SK-N-SH (cell line): ENCODE measurements around the gene TMED1. TPM values are rescaled to one million over a fixed set of nuclear protein-coding genes. Genes with fewer than 3 reads are reported as not detected.

ENCODE experiments used
- CTCF ChIA-PET: fragments of 300-600, 350-600 bp; formaldehyde crosslinking; extraction: SDS; loops from one replicate; lab custom pipeline; 2021; lab: Yijun Ruan, JAX
- POLR2A ChIA-PET: fragments of 350-600 bp; sonication (Branson Sonifier 250); formaldehyde crosslinking; extraction: SDS; loops from one replicate; lab custom pipeline; 2020; ENCODE audit warnings: antibody characterized with exemption, inconsistent platforms; lab: Yijun Ruan, JAX
- DNase-seq: peaks from one replicate; pipeline ENCODE4 v3.0.0; 2012
- H2AFZ ChIP-seq: fragments of 200-600 bp; sonication (generic); 2 replicates; pipeline ENCODE4 v1.8.1; 2016; ENCODE audit warnings: antibody characterized with exemption, mild to moderate bottlenecking, low read depth
- H3F3A ChIP-seq: fragments of 200-600 bp; sonication (generic); replicated peaks from 2 replicates; pipeline ENCODE3; 2016; ENCODE audit warnings: antibody characterized with exemption, mild to moderate bottlenecking; ENCODE audit not compliant: insufficient read depth
- H3K27ac ChIP-seq, 2 experiments: fragments of 200-500 bp in 1 of 2; fragments of 200-600 bp in 1 of 2; sonication (Bioruptor generic) in 1 of 2; sonication (generic), shearing (Covaris generic) in 1 of 2; 2 replicates each; pipeline versions ENCODE4 v1.5.1 to v1.6.1; 2014 to 2016; ENCODE audit warnings: low read depth in 2 of 2, inconsistent platforms in 1 of 2, low read length in 1 of 2, mild to moderate bottlenecking in 1 of 2, mixed read lengths in 1 of 2
- H3K27me3 ChIP-seq: fragments of 200-600 bp; sonication (generic), shearing (Covaris generic); 2 replicates; pipeline ENCODE4 v1.6.1; 2016; ENCODE audit warnings: mixed run types; ENCODE audit not compliant: insufficient read depth
- H3K36me3 ChIP-seq, 2 experiments: fragments of 200-500 bp in 1 of 2; fragments of 200-600 bp in 1 of 2; sonication (Bioruptor generic) in 1 of 2; sonication (generic) in 1 of 2; replicated peaks in 1 of 2; 2 replicates each; pipeline versions ENCODE3 to v1.5.1; 2014 to 2016; ENCODE audit warnings: low read length in 1 of 2, mild to moderate bottlenecking in 1 of 2; ENCODE audit not compliant: insufficient read depth in 2 of 2, control insufficient read depth in 1 of 2
- H3K4me1 ChIP-seq, 2 experiments: fragments of 200-500 bp in 1 of 2; fragments of 200-600 bp in 1 of 2; sonication (Bioruptor generic) in 1 of 2; sonication (generic), shearing (Covaris generic) in 1 of 2; 2 replicates each; pipeline versions ENCODE4 v1.5.1 to v1.6.1; 2014 to 2016; ENCODE audit warnings: low read depth in 1 of 2, low read length in 1 of 2, mixed run types in 1 of 2; ENCODE audit not compliant: insufficient read depth in 2 of 2, control insufficient read depth in 1 of 2
- H3K4me2 ChIP-seq: fragments of 200-600 bp; sonication (generic), shearing (Covaris generic); 2 replicates; pipeline ENCODE4 v1.6.1; 2017; ENCODE audit warnings: mixed run types
- H3K4me3 ChIP-seq, 2 experiments: fragments of 200-500 bp in 1 of 2; fragments of 200-600 bp in 1 of 2; sonication (Bioruptor generic) in 1 of 2; sonication (generic), shearing (Covaris generic) in 1 of 2; 2 replicates each; pipeline versions ENCODE4 v1.5.1 to v1.8.1; 2014 to 2016; ENCODE audit warnings: low read depth in 2 of 2, inconsistent platforms in 1 of 2, low read length in 1 of 2, mild to moderate bottlenecking in 1 of 2, mixed read lengths in 1 of 2, moderate library complexity in 1 of 2
- H3K79me2 ChIP-seq: fragments of 200-600 bp; sonication (generic); 2 replicates; pipeline ENCODE4 v1.8.1; 2017; ENCODE audit warnings: mild to moderate bottlenecking; ENCODE audit not compliant: insufficient read depth
- H3K9ac ChIP-seq: fragments of 200-600 bp; sonication (generic); 2 replicates; pipeline ENCODE4 v1.6.1; 2017; ENCODE audit warnings: mixed run types
- H3K9me2 ChIP-seq: fragments of 200-600 bp; sonication (generic); 2 replicates; pipeline ENCODE4 v1.6.1; 2017; ENCODE audit warnings: mixed run types
- H3K9me3 ChIP-seq: fragments of 200-600 bp; sonication (generic); 2 replicates; pipeline ENCODE4 v1.6.1; 2017; ENCODE audit warnings: mixed run types, mild to moderate bottlenecking, moderate library complexity
- H4K20me1 ChIP-seq: fragments of 200-600 bp; sonication (generic); 2 replicates; pipeline ENCODE4 v1.6.1; 2017; ENCODE audit warnings: mild to moderate bottlenecking, mixed run types; ENCODE audit not compliant: insufficient read depth
- EP300 ChIP-seq, 2 experiments: IDR thresholded peaks; 2 replicates each; pipeline versions ENCODE4 v1.4.0 to v1.6.1; 2012; ENCODE audit warnings: borderline replicate concordance in 1 of 2, low read depth in 1 of 2, low read length in 1 of 2
- EZH2phosphoT487 ChIP-seq: fragments of 200-600 bp; sonication (generic); IDR thresholded peaks from 2 replicates; pipeline ENCODE4 v1.6.1; 2017; ENCODE audit warnings: low read depth, mixed run types, mild to moderate bottlenecking, antibody characterized with exemption, moderate library complexity, borderline replicate concordance
- FOXJ3 ChIP-seq: sonication (generic); formaldehyde crosslinking; IDR thresholded peaks from 2 replicates; pipeline ENCODE4 v1.5.1; 2020; ENCODE audit warnings: mild to moderate bottlenecking, missing genetic modification reagents
- FOXM1 ChIP-seq: IDR thresholded peaks from 2 replicates; pipeline ENCODE4 v1.4.0; 2012; ENCODE audit warnings: low read depth, mild to moderate bottlenecking
- GATA2 ChIP-seq: sonication (generic); formaldehyde crosslinking; IDR thresholded peaks from 2 replicates; pipeline ENCODE4 v1.5.0; 2020; ENCODE audit warnings: mild to moderate bottlenecking, missing genetic modification reagents
- MEF2A ChIP-seq: IDR thresholded peaks from 2 replicates; pipeline ENCODE4 v1.4.0; 2012; ENCODE audit warnings: low read depth, borderline replicate concordance
- MXI1 ChIP-seq: IDR thresholded peaks from 2 replicates; pipeline ENCODE4 v1.6.1; 2012; ENCODE audit warnings: mild to moderate bottlenecking, low read depth, low read length, improper control_type of control experiment
- NFIC ChIP-seq: IDR thresholded peaks from 2 replicates; pipeline ENCODE4 v1.4.0; 2012; ENCODE audit warnings: borderline replicate concordance
- NRF1 ChIP-seq: IDR thresholded peaks from 2 replicates; pipeline ENCODE4 v1.6.1; 2012; ENCODE audit warnings: low read depth, mild to moderate bottlenecking, low read length
- POLR2AphosphoS5 ChIP-seq: IDR thresholded peaks from 2 replicates; pipeline ENCODE4 v1.6.1; 2012; ENCODE audit warnings: low read depth, low read length
- RAD21 ChIP-seq: IDR thresholded peaks from 2 replicates; pipeline ENCODE4 v1.6.1; 2012; ENCODE audit warnings: mild to moderate bottlenecking, low read length
- RXRA ChIP-seq: IDR thresholded peaks from 2 replicates; pipeline ENCODE4 v1.4.0; 2012; ENCODE audit warnings: low read depth, mild to moderate bottlenecking, borderline replicate concordance
- SIN3A ChIP-seq: IDR thresholded peaks from 2 replicates; pipeline ENCODE4 v1.6.1; 2012; ENCODE audit warnings: low read depth, mild to moderate bottlenecking, low read length, moderate library complexity, borderline replicate concordance
- TCF12 ChIP-seq: IDR thresholded peaks from 2 replicates; pipeline ENCODE4 v1.4.0; 2012
- YY1 ChIP-seq: IDR thresholded peaks from 2 replicates; pipeline ENCODE4 v1.4.0; 2012; ENCODE audit warnings: low read depth, mild to moderate bottlenecking
- WGBS: methylation state at CpG from one replicate; pipeline ENCODE4 v1.1.6; 2017; ENCODE audit warnings: low lambda C conversion rate; 5-methylcytosine and 5-hydroxymethylcytosine counted together
- polyA plus RNA-seq, 3 experiments: library from polyadenylated mRNA; depleted of rRNA; stranded (reverse); fragments of >200 nt; gene quantifications; 2 replicates each; pipeline ENCODE4 v1.2.3, GENCODE V29; 2012
- TF ChIP-seq, protein P1 (sequence below): IDR thresholded peaks from 2 replicates; pipeline ENCODE4 v1.6.1; 2012; ENCODE audit warnings: mild to moderate bottlenecking, low read depth, low read length, moderate library complexity
- TF ChIP-seq, protein P2 (sequence below): fragments of 150-350 bp; IDR thresholded peaks from 2 replicates; pipeline ENCODE4 v1.6.1; 2016; ENCODE audit warnings: mild to moderate bottlenecking, low read depth, low read length
- TF ChIP-seq, protein P3 (sequence below): IDR thresholded peaks from 2 replicates; pipeline ENCODE4 v1.4.0; 2012; ENCODE audit warnings: low read depth

TMED1 gene
- polyA plus RNA-seq, 1 of the 3 experiments (the other 2 are of a cell fraction) = 92.4 TPM

DNA sequence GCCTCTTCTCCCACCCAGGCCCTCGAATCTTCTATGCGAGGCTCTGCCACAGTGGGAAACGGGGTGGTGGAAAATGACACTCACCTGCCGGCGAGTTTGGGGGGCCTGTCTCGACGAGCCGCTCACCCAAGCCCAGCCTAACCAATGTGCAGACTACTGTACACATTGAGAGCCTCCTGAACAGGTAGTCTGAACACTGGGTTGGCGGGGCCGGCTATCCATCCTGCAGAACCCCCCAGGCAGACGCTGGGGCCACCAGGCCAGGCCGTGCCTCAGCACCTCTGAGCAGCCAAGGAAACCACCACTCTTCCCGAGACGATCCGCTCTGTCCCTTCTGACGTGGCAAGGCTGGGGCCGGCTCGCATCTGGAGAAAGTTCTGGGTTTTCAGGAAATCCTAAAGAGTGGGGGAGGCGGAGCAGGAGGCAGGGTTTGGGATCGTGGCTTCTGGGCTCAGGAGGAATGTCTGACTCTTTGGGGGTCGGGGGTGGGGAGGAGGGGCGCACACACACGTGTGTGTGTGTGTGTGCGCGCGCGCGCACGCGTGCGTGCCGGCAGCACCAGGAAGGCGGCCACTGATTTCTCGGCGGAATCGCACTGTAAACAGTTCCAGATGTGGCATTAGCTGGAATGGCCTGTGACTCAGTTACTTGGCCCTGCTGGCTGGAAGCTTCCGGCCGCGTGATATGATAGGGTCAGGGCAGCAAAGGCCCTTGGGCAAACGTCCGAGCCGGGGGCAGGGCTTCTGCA lies 18.5 kb downstream of the TMED1 start (continued):
- TF ChIP-seq, protein P1, sequence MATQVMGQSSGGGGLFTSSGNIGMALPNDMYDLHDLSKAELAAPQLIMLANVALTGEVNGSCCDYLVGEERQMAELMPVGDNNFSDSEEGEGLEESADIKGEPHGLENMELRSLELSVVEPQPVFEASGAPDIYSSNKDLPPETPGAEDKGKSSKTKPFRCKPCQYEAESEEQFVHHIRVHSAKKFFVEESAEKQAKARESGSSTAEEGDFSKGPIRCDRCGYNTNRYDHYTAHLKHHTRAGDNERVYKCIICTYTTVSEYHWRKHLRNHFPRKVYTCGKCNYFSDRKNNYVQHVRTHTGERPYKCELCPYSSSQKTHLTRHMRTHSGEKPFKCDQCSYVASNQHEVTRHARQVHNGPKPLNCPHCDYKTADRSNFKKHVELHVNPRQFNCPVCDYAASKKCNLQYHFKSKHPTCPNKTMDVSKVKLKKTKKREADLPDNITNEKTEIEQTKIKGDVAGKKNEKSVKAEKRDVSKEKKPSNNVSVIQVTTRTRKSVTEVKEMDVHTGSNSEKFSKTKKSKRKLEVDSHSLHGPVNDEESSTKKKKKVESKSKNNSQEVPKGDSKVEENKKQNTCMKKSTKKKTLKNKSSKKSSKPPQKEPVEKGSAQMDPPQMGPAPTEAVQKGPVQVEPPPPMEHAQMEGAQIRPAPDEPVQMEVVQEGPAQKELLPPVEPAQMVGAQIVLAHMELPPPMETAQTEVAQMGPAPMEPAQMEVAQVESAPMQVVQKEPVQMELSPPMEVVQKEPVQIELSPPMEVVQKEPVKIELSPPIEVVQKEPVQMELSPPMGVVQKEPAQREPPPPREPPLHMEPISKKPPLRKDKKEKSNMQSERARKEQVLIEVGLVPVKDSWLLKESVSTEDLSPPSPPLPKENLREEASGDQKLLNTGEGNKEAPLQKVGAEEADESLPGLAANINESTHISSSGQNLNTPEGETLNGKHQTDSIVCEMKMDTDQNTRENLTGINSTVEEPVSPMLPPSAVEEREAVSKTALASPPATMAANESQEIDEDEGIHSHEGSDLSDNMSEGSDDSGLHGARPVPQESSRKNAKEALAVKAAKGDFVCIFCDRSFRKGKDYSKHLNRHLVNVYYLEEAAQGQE = no peak
- TF ChIP-seq NRF1 (peak; percentile 65), GATA2 (no peak), EZH2phosphoT487 (no peak), RAD21 (no peak), RXRA (peak; percentile 75; the same call in 1 of the 2 replicates), YY1 (no peak), TCF12 (peak; percentile 96), MXI1 (peak; percentile 78)
- TF ChIP-seq, protein P2, sequence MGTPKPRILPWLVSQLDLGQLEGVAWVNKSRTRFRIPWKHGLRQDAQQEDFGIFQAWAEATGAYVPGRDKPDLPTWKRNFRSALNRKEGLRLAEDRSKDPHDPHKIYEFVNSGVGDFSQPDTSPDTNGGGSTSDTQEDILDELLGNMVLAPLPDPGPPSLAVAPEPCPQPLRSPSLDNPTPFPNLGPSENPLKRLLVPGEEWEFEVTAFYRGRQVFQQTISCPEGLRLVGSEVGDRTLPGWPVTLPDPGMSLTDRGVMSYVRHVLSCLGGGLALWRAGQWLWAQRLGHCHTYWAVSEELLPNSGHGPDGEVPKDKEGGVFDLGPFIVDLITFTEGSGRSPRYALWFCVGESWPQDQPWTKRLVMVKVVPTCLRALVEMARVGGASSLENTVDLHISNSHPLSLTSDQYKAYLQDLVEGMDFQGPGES = no peak

DNA sequence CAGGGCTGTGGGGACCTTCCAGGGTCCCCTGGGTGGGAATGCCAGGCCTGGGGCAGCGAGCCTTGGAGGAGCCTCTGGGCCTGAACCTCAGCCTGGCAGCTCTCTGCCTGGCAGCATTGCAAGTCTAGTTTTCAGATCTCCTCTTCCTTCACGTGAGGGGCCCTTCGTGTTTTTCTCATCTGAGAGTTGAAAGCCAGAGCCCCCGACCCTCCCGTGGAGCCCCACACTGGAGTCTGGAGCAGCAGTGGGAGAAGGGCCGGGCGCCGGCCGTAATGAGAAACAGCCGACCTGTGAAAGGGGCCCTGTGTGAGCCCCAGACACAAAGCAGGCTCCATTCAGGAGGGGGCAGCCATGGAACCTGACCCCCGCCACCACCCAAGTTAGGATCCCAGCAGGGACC lies 19.3 kb downstream of the TMED1 start:
- ChIA-PET CTCF (no interaction called here), POLR2A (no interaction called here)
- TF ChIP-seq MEF2A = no peak
- TF ChIP-seq, protein P3, sequence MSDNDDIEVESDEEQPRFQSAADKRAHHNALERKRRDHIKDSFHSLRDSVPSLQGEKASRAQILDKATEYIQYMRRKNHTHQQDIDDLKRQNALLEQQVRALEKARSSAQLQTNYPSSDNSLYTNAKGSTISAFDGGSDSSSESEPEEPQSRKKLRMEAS = no peak
- TF ChIP-seq NFIC = no peak
- TF ChIP-seq FOXJ3 (CRISPR knock-in tag) = no peak
- no peak for TF ChIP-seq FOXM1
- TF ChIP-seq POLR2AphosphoS5 = no peak
- TF ChIP-seq EP300 (IDR thresholded peaks at IDR 0.05; ENCODE audit: borderline replicate concordance in 1 of 2, low read depth in 1 of 2, low read length in 1 of 2) = no peak
- TF ChIP-seq SIN3A = no peak
- Histone ChIP-seq H3K27ac (peak overlapping the region; percentile 91), H3K9ac (peak overlapping the region; percentile 75; the same call in 1 of the 2 replicates), H2AFZ (no peak overlapping the region), H3F3A (peaks cover 3% of the 10 kb centered on the region), H3K27me3 (no peaks in the 10 kb centered on the region), H4K20me1 (no peaks in the 10 kb centered on the region), H3K79me2 (peaks cover 32% of the 10 kb centered on the region), H3K36me3 (peaks cover 7 to 13% of the 10 kb centered on the region in 2 experiments), H3K4me3 (peak overlapping the region; percentile 33 to 51; a peak in 2 of 4 replicates), H3K4me1 (peaks cover 37 to 56% of the 10 kb centered on the region in 2 experiments; a peak in 3 of 4 replicates), H3K9me2 (no peaks in the 10 kb centered on the region), H3K4me2 (peak overlapping the region; percentile 87), H3K9me3 (no peaks in the 10 kb centered on the region)
- peak; percentile 58 for DNase-seq
- 77% methylated on average over 8 of the region's 11 CpGs for WGBS
